PFSK-1 (cell line): ENCODE results near the gene FBXW9.

Experiments used
- FOXP2 ChIP-seq: optimal IDR thresholded peaks from 2 replicates; pipeline ENCODE3; 2011; ENCODE audit warnings: borderline replicate concordance, control low read depth, inconsistent platforms; ENCODE audit not compliant: insufficient read depth; ENCODE audit errors: extremely low read length, extremely low read depth
- POLR2AphosphoS5 ChIP-seq: IDR thresholded peaks from 2 replicates; pipeline ENCODE4 v1.6.1; 2012; ENCODE audit warnings: low read depth, mild to moderate bottlenecking, control low read depth, low read length, moderate library complexity
- REST ChIP-seq, 2 experiments: IDR thresholded peaks; 2 replicates each; pipeline versions ENCODE4 v1.6.1 to v1.8.0; 2011 to 2012; ENCODE audit warnings: low read depth in 2 of 2, low read length in 2 of 2, control low read depth in 1 of 2, inconsistent platforms in 1 of 2, mild to moderate bottlenecking in 1 of 2, moderate library complexity in 1 of 2; ENCODE audit not compliant: insufficient read depth in 1 of 2
- SIN3A ChIP-seq: IDR thresholded peaks from 2 replicates; pipeline ENCODE4 v1.6.1; 2012; ENCODE audit warnings: mild to moderate bottlenecking, low read length, moderate library complexity, borderline replicate concordance; ENCODE audit not compliant: insufficient read depth
- TAF1 ChIP-seq: IDR thresholded peaks from 2 replicates; pipeline ENCODE4 v1.6.1; 2012; ENCODE audit warnings: low read length, control low read depth, borderline replicate concordance; ENCODE audit not compliant: insufficient read depth

Gene FBXW9

GRCh38 chr19:12689581-12690216 lies 6.7 kb downstream of the FBXW9 start:
- TF ChIP-seq REST (IDR thresholded peaks at IDR 0.05; ENCODE audit: insufficient read depth in 1 of 2, low read depth in 2 of 2, low read length in 2 of 2): no peak
- TF ChIP-seq TAF1: no peak
- no peak for TF ChIP-seq POLR2AphosphoS5
- no peak for TF ChIP-seq SIN3A
- TF ChIP-seq FOXP2: no peak

- TF ChIP-seq POLR2AphosphoS5: no peak
- no peak for TF ChIP-seq TAF1
Measured at GRCh38 chr19:12689012-12689411, 7.4 kb downstream of the FBXW9 start.

- TF ChIP-seq REST (IDR thresholded peaks at IDR 0.05; ENCODE audit: insufficient read depth in 1 of 2, low read depth in 2 of 2, low read length in 2 of 2) (no peak), TAF1 (no peak), SIN3A (no peak), FOXP2 (no peak), POLR2AphosphoS5 (no peak)
Measured at GRCh38 chr19:12687496-12688196, 8.8 kb downstream of the FBXW9 start, which contains the start of gene GNG14. TSS of gene GNG14 (plus strand) at chr19:12687998. CDS start at chr19:12688049, 51 bp downstream.

GRCh38 chr19:12685831-12686230 lies 10.6 kb downstream of the FBXW9 start:
- TF ChIP-seq REST (IDR thresholded peaks at IDR 0.05; ENCODE audit: insufficient read depth in 1 of 2, low read depth in 2 of 2, low read length in 2 of 2) (no peak), SIN3A (no peak), POLR2AphosphoS5 (no peak), TAF1 (no peak), FOXP2 (no peak)

GRCh38 chr19:12681074-12681987 lies 15.1 kb downstream of the FBXW9 start, which contains the start of gene DHPS:
TSS of gene DHPS (minus strand) at chr19:12681880. CDS start at chr19:12681766, 114 bp downstream.
- TF ChIP-seq POLR2AphosphoS5 (peak; percentile 84), SIN3A (no peak), REST (IDR thresholded peaks at IDR 0.05; ENCODE audit: insufficient read depth in 1 of 2, low read depth in 2 of 2, low read length in 2 of 2) (0 out of 4 replicates have a peak, but pooled peaks of 1 of the 2 experiments have one; percentile 15), FOXP2 (peak; percentile 35), TAF1 (0 out of 2 replicates have a peak, but pooled peaks have one; percentile 9)
